B cell (primary cell): ENCODE data around the gene TSPOAP1. TPM values are rescaled to one million over a fixed set of nuclear protein-coding genes. Genes with fewer than 3 reads are reported as not detected.
A peak's percentile ranks its signal among the peaks of the same experiment; 100 is the strongest.

Source experiments
- ATAC-seq: fragments of 200-7000 bp; cut with Tn5 transposase; one replicate; pipeline ENCODE4 v1.10.0; 2021; ENCODE audit warnings: low read depth, mild to moderate bottlenecking, moderate number of reproducible peaks, moderate library complexity
- CTCF ChIA-PET: fragments of 350-600 bp; sonication (Branson Sonifier 250); formaldehyde crosslinking; loops from one replicate; lab custom pipeline; 2021; ENCODE audit warnings: antibody characterized with exemption, inconsistent platforms; lab: Charles Lee
- POLR2A ChIA-PET: fragments of 350-600 bp; sonication (Branson Sonifier 250); formaldehyde crosslinking; loops from one replicate; lab custom pipeline; 2021; ENCODE audit warnings: antibody characterized with exemption; lab: Charles Lee
- DNase-seq: peaks from one replicate; pipeline ENCODE4 v3.0.0; 2013
- H2AFZ ChIP-seq: 2 replicates; pipeline ENCODE4 v1.6.1; 2012; ENCODE audit warnings: mild to moderate bottlenecking, low read depth, low read length; ENCODE audit not compliant: insufficient read depth, poor library complexity, severe bottlenecking
- H3K27ac ChIP-seq, 2 donors: 1 replicate in 1 of 2; 2 replicates in 1 of 2; pipeline ENCODE4 v1.5.1; 2012 to 2013; ENCODE audit warnings: low read length in 2 of 2, mild to moderate bottlenecking in 2 of 2, moderate library complexity in 1 of 2
- H3K27me3 ChIP-seq, 4 experiments: fragments of 200-600 bp in 1 of 4; sonication (generic) in 1 of 4; replicated peaks in 1 of 4; 1 replicate in 2 of 4; 2 replicates in 2 of 4; pipeline versions ENCODE4 v1.6.1 to v1.7.0; 2013 to 2016; ENCODE audit warnings: low read length in 3 of 4, mild to moderate bottlenecking in 2 of 4, mixed read lengths in 1 of 4, moderate library complexity in 1 of 4; ENCODE audit not compliant: insufficient read depth in 4 of 4, control insufficient read depth in 3 of 4; ENCODE audit errors: control extremely low read depth in 1 of 4
- H3K36me3 ChIP-seq, 2 experiments: replicated peaks in 1 of 2; 1 replicate in 1 of 2; 2 replicates in 1 of 2; pipeline versions ENCODE4 v1.6.1 to v1.7.1; 2013; ENCODE audit warnings: low read length in 1 of 2; ENCODE audit not compliant: insufficient read depth in 2 of 2, control insufficient read depth in 1 of 2; ENCODE audit errors: control extremely low read depth in 1 of 2, extremely low read depth in 1 of 2
- H3K4me1 ChIP-seq, 2 donors: fragments of 200-600 bp in 1 of 2; sonication (generic) in 1 of 2; 1 replicate in 1 of 2; 2 replicates in 1 of 2; pipeline versions ENCODE4 v1.5.1 to v1.6.1; 2013 to 2017; ENCODE audit warnings: low read length in 2 of 2; ENCODE audit not compliant: control insufficient read depth in 2 of 2, insufficient read depth in 2 of 2
- H3K4me2 ChIP-seq: replicated peaks from 2 replicates; pipeline ENCODE3; 2012; ENCODE audit warnings: mild to moderate bottlenecking, low read depth, low read length; ENCODE audit not compliant: poor library complexity, severe bottlenecking
- H3K4me3 ChIP-seq, 5 experiments: fragments of 200-600 bp in 1 of 5; sonication (generic) in 1 of 5; 1 replicate in 3 of 5; 2 replicates in 2 of 5; pipeline versions ENCODE4 v1.5.1 to v1.7.0; 2011 to 2016; ENCODE audit warnings: low read length in 4 of 5, mild to moderate bottlenecking in 4 of 5, low read depth in 2 of 5, control low read depth in 1 of 5, moderate library complexity in 1 of 5; ENCODE audit not compliant: insufficient read depth in 1 of 5; ENCODE audit errors: control extremely low read depth in 1 of 5, extremely low read depth in 1 of 5
- H3K79me2 ChIP-seq: fragments of 200-600 bp; sonication (generic); one replicate; pipeline ENCODE4 v1.6.0; 2016; ENCODE audit warnings: low read length; ENCODE audit not compliant: control insufficient read depth, insufficient read depth
- H3K9ac ChIP-seq: fragments of 200-600 bp; sonication (generic); 2 replicates; pipeline ENCODE4 v1.6.1; 2017; ENCODE audit warnings: mild to moderate bottlenecking, low read length, moderate library complexity
- H3K9me3 ChIP-seq, 3 donors: one replicate each; pipeline versions ENCODE4 v1.6.1 to v1.7.1; 2013; ENCODE audit warnings: low read length in 2 of 3; ENCODE audit not compliant: control insufficient read depth in 2 of 3, insufficient read depth in 1 of 3; ENCODE audit errors: control extremely low read depth in 1 of 3
- H4K20me1 ChIP-seq: 2 replicates; pipeline ENCODE4 v1.6.0; 2012; ENCODE audit warnings: mild to moderate bottlenecking, low read length; ENCODE audit not compliant: insufficient read depth, control insufficient read depth, poor library complexity, severe bottlenecking
- H3K27ac Mint-ChIP-seq: one replicate; pipeline ENCODE4 v1.8.0; 2021; ENCODE audit warnings: mixed read lengths
- H3K27me3 Mint-ChIP-seq: one replicate; pipeline ENCODE4 v1.8.0; 2021; ENCODE audit warnings: mixed read lengths
- H3K4me1 Mint-ChIP-seq: one replicate; pipeline ENCODE4 v1.8.0; 2021; ENCODE audit warnings: mixed read lengths
- H3K4me3 Mint-ChIP-seq: one replicate; pipeline ENCODE4 v1.8.0; 2021; ENCODE audit warnings: mixed read lengths
- H3K9me3 Mint-ChIP-seq: one replicate; pipeline ENCODE4 v1.8.0; 2022; ENCODE audit warnings: mixed read lengths; ENCODE audit not compliant: insufficient read depth
- CTCF ChIP-seq: fragments of 200-600 bp; IDR thresholded peaks from one replicate; pipeline ENCODE4 v1.8.0; 2022; ENCODE audit warnings: antibody characterized with exemption, mild to moderate bottlenecking
- EZH2 ChIP-seq: IDR thresholded peaks from 2 replicates; pipeline ENCODE4 v1.6.1; 2012; ENCODE audit warnings: borderline replicate concordance, low read depth, mild to moderate bottlenecking, moderate library complexity, low read length; ENCODE audit not compliant: insufficient read depth, poor library complexity, severe bottlenecking
- WGBS: methylation state at CpG from one replicate; pipeline ENCODE4 v1.1.5; 2013; ENCODE audit warnings: missing lambda C conversion rate; ENCODE audit not compliant: insufficient coverage; 5-methylcytosine and 5-hydroxymethylcytosine counted together
- intact Hi-C: fragments of 100-400 bp; cut with micrococcal nuclease; formaldehyde crosslinking; loops from one replicate; pipeline ENCODE4 v1.10.0; 2022
- polyA plus RNA-seq: library from polyadenylated mRNA; depleted of rRNA; stranded (reverse); fragments of >200 nt; gene quantifications from 2 replicates; pipeline ENCODE4 v1.2.3, GENCODE V29; 2012
- total RNA-seq, 2 donors: library from RNA; stranded (reverse); fragments of 120-200 nt in 1 of 2; gene quantifications; 1 replicate in 1 of 2; 2 replicates in 1 of 2; pipeline versions ENCODE4 v1.2.3 to v1.2.4, GENCODE V29; 2013 to 2022

Gene TSPOAP1
- total and polyA plus RNA-seq, 2 donors (not counting 1 experiment from before 2014, with no cell fraction given), result 10.8 to 30.7 TPM

- no peak overlapping the region for H3K4me2 ChIP-seq
- no peaks in the 10 kb centered on the region for H3K9me3 ChIP-seq
- POLR2A ChIA-PET, result interaction anchor here (0.5 to 1.2 kb wide), 2 partner anchors 37 to 145 kb away, joined by 3 to 4 read pairs; no protein-coding TSS in a partner anchor
- 92% methylated on average over 5 of the region's 9 CpGs for WGBS
- CTCF ChIA-PET, result interaction anchor here (0.7 to 4.8 kb wide), 10 partner anchors 12 to 185 kb away, joined by 3 to 59 read pairs (median 6); partner anchors contain the start of genes HSF5, RNF43 and TSPOAP1
- no peaks in the 10 kb centered on the region for H3K79me2 ChIP-seq
- no peak overlapping the region for H2AFZ ChIP-seq
- peaks cover 3 to 14% of the 10 kb centered on the region in 2 donors for H3K4me1 ChIP-seq
- H3K27ac ChIP-seq, result no peak overlapping the region
- Mint-ChIP-seq H3K27ac (no peak overlapping the region), H3K9me3 (no peaks in the 10 kb centered on the region), H3K4me3 (no peak overlapping the region), H3K27me3 (peaks cover 5% of the 10 kb centered on the region), H3K4me1 (peaks cover 11% of the 10 kb centered on the region)
- H3K27me3 ChIP-seq, result no peaks in the 10 kb centered on the region
- peak; percentile 5 for DNase-seq
- H3K9ac ChIP-seq, result no peak overlapping the region
- no peak overlapping the region for H3K4me3 ChIP-seq
- H4K20me1 ChIP-seq, result no peaks in the 10 kb centered on the region
- H3K36me3 ChIP-seq, result no peaks in the 10 kb centered on the region
- no peak for ATAC-seq
- intact Hi-C loops, result no loop called here
- TF ChIP-seq EZH2 (no peak), CTCF (no peak)
Measured at GRCh38 chr17:58302919-58303585, 25.5 kb downstream of the TSPOAP1 start.
